ENCODE results near the gene HCRTR1. TPM values are rescaled to one million over a fixed set of nuclear protein-coding genes. Genes with fewer than 3 reads are reported as not detected.

The HCRTR1 gene
- 0.23 TPM for polyA plus RNA-seq (ENCODE audit: insufficient read length)

DNA sequence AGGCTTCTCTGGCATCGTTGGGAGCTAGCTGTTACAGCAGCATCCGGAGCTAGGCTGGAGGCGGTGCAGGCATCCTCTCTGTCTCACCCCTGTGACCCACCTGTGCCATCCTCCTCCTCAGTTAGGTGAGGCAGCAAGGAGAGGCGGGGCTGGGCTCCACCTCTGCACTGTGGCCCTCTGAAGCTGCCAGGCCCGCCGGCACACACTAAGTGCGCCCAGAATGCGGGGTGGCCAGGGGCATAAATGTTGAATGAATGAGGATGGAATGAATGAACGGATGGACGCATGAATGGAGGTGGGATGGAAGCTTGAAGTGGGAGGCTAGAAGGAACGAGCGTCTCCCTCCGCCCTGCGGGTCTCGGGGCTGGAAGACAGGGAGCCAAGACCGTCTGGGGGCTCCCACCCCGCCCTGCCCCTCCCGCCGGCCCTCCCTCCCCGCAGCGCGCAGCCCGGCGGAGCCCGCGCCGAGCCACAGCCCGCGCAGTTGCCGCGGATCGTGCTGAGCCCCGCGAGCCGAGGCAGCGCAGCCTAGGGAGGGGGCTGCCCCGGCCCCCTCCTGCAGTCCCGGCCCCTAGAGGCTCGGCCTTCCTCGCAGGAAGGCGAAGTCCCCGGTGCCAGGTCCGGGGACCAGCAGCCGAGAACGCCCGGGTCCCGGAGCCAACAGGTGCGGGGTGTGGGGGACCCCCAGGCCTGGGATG, at the start of gene HCRTR1:
Gene HCRTR1 (plus strand): TSS at position 472 of the 698 bp plus-strand sequence. CDS start 1,504 bp downstream, outside the sequence.
- DNase-seq = no peak

DNA sequence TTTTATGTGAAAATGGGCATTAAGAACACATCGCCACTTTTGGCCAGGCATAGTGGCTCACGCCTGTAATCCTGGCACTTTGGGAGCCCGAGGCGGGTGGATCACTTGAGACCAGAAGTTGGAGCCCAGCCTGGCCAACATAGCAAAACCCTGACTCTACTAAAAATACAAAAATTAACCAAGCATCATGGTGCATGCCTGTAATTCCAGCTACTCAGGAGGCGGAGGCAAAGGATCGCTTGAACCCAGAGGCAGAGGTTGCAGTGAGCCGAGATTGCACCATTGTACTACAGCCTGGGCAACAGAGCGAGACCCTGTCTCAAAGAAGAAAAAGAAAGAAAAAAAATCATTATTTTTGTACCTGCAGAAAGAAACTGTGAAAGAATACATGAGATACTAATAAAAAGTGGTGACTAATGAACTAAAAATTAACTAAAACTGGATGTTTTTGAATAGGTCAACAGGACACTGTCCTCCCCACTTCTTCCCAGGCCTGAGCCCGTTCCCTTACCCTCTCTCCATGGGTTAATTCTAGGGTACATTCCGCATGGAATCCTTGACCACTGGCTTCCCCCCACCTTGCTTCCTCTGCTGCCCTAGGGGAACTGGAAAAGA, 49.4 kb upstream of the HCRTR1 start:
- no peak for DNase-seq

DNA sequence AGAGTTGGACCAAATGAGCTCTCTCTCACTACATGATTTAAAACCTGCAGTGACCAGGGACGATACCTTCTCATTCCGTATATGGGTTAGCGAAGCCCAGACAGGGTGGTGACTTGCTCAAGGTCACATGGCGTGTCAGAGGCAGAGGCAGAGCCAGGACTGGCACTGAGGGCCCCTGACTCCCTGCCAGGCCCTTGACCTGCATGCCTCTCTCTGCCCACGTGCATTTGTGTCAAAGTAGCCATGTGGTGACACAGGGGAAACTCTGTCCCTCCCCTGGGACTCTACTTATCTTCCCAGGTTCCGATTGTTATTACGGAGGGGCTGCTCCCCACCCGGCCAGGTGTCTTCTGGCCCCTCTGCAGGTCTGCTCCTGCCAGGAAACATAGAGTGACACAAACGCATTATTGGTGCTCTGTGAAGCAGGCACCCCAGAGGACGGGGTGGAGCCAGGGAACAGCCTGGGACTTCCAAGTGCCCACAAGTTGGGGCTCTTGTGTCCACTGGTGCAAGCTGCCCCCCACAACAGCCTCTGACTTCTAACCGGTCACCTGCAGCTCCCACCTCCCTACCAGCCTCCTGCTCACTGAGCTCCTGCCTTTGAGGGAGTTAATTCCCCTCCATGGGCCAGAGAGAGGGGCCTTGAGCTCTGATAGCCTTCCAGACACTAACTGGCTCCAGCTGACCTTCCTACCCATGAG, 48.4 kb upstream of the HCRTR1 start:
- no peak for DNase-seq

DNA sequence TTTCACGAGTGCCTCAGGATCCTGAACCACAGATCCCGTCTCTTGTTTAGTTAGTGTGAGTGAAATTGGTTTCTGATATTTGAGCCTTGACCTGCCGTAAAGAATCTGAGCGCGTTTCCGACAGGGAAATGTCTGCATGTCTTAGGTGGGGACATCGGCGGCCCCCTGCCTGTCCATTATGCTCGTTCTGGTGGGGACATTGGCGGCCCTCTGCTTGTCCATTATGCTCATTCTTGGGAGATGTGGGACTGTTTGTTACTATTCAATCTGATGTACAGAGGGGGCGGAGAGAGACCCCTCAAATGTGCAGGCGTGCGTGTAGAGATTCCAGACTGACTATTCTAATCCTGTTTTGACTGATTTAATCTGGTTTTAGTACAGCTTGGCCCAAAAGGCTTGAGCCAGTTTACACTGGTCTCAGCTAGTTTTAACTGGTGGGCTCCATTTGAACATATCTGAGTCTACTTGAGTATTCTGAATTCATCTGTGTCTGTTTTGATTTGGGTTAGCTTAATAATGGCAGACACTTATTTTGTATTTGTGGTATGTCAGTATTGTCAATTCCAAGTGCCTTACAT, 47.8 kb upstream of the HCRTR1 start:
- no peak for DNase-seq

DNA sequence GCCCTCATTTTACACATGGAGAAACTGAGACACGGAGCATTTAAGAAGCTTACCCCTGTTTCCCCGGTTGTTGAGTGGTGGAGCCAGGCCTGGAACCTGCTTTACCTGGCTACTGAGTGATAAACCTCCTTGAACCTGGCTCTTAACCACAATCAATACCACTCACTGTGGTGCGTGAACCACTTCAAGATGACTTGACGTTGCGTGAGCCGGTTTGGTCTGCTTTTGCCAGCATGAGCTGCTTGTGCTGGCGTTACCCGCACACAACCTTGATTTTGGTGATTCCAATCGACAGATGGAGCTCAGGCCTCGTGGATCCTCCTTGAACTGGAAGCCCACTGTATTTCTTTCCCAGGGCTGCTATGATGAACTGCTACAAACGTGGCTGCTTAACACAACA, 47.3 kb upstream of the HCRTR1 start:
- no peak for DNase-seq

DNA sequence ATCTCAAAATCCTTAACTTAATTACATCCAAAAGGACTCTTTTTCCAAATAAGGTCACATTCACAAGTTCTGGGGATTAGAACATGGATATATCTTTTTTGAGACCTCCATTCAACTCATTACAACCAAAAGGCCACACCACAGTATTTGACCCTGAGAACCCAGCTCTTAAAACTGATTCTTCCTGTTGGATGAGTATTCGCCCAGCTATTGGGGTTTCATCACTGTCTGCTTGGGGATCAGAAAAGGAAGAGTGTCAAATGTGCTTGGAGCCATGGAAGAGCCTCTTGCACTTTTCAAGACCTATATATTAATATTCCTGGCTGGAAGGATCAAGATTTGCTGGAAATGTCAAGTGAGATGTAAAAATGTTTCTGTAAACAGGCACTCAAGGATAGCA, 46.6 kb upstream of the HCRTR1 start:
- no peak for DNase-seq

DNA sequence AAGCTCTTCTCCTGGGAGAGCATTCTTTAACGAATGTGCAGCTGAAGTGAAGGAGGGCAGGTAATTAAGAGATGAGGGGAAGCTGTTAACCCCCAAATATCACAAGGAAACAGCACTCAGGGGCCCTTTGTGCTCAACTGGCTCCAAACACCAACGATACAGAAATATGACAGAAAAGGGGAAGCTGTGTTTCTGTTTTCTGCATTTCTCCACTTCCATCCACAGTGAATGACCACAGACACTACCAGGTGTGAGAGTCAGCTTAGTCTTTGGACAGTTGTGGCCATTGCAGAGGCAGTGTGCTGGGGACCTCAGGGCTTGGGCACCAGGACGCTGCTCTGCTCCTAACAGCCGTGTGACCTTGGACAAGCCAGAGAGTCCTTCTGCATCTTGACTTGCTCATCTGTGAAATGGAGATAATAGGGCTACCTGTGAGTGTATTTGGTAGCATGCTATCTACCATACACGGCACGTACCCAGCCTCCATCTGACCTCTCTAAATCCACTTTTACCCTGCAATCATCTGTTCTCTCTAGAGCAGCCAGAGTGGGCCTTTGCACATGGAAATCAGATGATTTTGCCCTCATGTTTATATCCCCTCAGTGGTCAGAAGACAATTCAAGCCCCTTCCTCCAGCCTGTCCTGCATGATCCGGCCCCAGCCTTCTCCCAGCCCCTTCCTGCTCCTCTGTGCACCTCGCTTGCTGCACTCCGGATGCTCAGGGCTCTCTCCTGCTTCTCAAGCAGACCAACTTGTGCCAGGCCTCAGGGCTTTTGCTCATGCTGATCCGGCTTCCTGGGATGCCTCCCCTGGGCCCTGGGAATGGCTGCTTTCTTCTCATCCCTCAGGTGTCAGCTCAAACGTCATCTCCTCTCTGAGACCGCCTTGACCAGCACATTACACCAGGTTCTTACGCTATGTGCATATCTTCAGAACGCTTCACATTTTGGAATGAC, 45.9 kb upstream of the HCRTR1 start:
- DNase-seq = no peak

DNA sequence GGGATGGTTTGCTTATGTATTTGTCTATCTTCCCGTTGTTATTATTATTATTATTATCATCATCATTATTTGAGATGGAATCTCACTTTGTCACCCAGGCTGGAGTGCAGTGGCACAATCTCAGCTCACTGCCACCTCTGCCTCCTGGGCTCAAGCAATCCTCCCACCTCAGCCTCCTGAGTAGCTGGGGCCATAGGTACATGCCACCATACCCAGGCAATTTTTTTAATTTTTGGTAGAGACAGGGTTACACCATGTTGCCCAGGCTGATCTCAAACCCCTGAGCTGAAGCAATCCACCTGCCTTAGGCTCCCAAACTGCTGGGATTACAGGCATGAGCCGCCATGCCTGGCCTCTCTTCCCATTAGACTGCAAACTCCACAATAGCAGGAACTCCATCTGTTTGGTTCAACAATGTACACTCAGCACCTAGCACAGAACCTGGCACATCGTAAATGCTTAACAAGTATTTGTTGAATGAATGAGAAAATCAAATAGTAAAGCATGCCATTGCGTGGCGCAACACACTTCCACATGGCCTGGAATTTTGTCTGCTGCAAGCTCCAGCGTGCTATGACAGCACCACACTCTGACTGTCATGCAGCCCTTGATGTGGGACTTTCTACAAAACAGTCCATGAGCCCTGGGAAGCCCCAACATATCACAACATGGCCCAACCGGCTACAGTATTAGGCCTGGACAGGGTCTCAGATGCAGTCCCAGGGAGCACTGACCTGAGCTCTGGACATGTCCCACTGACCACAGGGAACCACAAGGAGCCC, 45.0 kb upstream of the HCRTR1 start:
- no peak for DNase-seq

DNA sequence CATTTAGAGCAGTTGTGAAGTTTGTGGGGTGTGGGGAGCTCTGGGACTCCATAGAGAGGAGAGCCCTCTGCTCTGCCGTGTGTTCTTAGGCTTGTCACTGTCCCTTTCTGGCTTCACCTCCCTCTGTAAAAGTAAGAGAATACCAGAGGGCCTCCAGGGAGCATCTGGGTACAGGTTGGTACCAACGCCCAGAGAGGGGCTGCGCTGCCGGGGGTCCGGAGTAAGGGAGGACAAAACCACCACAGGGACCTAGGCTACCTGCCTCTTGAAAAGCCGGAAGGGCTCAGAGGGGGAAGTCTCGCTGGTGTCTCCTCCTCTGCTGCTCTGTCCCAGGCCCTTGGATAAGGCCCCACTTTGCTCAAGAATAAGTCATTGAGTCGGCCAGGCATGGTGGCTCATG, 44.2 kb upstream of the HCRTR1 start:
- DNase-seq = no peak

DNA sequence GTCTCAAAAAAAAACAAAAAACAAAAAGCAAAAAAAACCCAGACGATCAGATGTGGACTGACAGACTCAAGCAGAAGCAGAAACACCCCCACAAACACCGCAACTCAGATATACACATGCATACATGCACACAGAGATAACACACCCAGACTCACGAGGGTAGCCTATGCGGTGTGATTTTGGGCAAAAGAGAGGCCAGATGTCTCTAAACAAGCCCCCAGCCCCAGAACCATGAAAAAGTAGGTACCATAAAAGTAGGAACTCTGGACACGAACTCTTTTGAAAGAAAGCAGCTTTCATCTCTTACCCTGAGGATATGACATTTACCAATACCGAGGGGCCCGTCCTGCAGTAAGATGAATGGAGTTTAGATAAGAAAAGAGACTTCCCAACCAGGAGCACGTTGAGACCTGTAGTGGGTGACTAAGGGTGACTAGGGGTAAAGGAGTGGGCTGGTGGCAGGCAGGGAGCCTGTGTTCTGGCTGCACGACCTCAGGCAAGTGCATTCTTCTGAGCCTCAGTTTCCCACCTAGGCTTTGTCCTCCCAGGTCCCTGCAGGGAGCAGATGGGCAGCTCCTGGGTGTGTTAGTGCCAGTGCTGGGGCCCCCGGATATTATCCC, 42.6 kb upstream of the HCRTR1 start:
- DNase-seq = no peak

DNA sequence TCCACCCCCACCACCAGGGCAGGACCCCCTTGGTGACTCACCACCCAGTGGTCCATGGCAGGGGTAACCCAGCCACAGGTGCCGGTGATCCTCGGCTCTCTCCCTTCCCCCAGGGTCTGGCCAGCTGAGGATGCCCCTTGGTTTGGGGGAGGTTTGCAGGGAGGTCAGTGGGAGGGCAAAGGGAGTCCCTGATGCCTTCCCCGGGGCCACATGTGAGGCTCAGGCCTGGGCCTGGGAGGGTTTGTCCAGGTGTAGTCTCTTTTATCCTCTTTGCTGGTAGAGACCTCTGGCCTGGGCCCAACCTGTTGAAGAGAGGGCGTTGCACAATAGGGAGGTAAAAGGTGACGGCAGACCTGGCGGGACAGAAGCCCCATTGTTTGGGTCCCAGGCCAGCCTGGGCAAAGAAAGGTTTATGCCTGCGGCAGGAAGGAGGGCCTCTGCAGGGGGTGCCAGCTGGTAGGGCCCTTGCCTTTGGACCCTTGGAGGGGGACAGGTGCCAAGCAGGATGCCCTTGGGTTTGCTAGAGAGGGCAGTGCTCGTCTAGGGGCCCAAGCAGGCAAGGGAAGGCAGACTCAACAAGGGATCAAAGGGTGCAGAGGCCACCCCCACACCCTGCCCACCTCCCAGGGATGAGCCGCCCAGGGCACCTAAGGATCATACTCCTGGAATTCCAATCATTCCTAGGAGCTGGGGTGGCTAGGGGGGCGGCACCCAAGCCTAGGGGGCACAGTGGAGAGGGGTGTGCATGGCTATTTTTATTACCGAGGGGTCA, 41.9 kb upstream of the HCRTR1 start:
- no peak for DNase-seq

DNA sequence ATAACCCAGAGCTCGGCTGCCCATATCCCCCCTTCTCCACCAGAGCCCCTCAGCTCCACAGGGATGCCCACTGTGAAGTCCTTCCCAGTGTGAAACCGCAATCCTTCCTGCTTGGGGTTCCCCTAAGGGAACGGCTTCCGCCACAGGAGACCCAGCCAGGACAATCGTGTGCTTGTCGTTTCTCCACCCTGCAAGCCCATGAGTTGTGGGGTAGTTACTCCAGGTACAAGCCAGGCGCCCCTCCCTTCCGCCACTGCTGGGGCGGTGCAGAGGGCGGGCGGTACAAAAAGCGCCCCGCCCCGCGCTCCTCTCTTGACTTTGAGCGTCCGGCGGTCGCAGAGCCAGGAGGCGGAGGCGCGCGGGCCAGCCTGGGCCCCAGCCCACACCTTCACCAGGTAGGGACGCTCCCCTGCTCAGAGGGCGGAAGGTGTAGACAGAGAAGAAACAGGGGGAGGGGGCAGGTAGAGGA, 41.3 kb upstream of the HCRTR1 start, which contains the start of gene TINAGL1:
Gene TINAGL1 (plus strand): TSS at position 315 of the 469 bp plus-strand sequence. CDS start 634 bp downstream, outside the sequence.
- DNase-seq = no peak

DNA sequence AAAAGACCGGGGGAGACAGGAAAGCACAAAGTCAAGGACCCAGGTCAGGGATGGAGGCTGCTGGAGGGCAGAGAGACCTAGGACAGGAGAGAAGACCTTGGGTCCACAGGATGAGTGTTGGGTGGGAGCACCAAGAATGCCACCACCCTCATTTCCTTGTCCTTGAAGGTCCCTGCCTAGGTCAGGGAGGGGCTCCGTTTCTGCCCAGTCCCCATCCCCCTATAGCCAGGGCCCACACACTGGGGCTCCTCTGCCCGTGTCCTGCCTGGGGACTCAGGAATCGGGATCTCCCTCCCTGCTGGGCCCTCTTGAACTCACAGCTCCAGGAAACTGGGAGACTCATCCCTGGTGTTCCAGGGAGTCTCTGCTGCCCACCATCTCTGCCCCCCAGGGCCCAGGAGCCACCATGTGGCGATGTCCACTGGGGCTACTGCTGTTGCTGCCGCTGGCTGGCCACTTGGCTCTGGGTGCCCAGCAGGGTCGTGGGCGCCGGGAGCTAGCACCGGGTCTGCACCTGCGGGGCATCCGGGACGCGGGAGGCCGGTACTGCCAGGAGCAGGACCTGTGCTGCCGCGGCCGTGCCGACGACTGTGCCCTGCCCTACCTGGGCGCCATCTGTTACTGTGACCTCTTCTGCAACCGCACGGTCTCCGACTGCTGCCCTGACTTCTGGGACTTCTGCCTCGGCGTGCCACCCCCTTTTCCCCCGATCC, 40.6 kb upstream of the HCRTR1 start:
- no peak for DNase-seq

DNA sequence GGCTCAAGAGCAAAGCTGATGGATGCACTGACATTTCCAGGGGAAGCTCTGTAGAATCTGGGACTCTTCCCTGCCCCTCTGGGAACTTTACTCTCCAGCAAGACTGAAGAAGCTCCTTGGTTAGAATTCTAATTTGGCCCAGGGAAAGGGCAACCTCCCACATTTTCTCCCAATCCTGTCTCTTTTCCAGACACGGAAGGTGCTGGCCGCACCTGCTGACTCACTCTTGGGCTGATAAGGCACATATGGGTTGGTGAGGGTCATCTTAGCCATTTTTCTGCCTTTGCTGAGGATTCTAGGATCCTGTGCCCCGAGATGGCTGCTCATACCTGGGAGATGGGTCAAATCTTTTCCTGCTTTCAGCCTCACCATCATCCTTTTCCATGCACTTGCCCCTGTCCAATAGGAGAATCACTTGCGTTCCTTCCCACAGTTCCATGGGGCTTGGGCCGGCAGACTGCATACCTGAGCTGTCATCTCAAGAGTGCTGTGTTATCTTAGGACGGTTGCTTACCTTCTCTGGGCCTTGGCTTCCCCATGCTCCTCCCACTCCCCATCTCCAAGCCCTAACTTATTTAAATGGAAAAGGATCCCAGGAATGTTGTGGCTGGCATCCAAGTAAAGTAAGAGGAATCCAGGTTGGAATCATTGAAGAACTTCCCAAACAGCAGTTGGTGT, 39.8 kb upstream of the HCRTR1 start:
- no peak for DNase-seq

DNA sequence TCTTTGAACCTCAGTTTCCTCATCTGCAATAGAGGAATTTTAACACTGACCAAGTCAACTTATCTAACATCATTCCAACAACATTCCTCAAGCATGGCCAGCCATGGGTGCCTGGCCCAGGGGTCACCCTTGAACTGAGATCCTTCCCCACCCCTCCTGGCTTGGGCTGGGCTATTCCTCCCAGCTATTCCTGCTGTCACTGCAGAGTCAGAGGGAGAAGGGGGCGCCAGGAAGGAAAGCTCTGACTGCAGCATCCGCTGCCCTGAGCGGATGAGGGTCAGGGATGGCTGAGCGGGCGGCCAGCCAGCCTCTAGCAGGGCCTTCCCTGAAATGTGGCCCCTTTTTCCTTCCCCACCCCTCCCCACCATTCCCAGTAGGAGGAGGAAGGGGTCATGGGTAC, 38.1 kb upstream of the HCRTR1 start:
- no peak for DNase-seq

DNA sequence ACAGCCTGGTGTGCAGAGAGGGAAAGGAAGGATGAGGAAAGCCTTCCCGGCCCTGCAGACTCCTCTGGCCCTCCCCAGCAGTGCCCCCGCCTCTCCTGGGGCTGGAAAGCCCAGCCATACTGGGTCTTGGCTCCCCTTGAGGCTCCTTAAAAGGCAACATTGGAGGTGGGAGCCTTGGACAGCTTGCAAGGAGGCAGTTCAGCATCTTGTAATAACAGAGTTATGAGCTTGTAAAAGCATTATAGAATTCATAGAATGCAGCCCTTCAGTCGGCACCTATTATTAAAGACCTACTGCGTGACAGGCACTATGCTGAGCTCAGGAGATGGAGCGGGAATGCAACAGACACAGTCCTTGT, 37.0 kb upstream of the HCRTR1 start:
- DNase-seq = no peak

DNA sequence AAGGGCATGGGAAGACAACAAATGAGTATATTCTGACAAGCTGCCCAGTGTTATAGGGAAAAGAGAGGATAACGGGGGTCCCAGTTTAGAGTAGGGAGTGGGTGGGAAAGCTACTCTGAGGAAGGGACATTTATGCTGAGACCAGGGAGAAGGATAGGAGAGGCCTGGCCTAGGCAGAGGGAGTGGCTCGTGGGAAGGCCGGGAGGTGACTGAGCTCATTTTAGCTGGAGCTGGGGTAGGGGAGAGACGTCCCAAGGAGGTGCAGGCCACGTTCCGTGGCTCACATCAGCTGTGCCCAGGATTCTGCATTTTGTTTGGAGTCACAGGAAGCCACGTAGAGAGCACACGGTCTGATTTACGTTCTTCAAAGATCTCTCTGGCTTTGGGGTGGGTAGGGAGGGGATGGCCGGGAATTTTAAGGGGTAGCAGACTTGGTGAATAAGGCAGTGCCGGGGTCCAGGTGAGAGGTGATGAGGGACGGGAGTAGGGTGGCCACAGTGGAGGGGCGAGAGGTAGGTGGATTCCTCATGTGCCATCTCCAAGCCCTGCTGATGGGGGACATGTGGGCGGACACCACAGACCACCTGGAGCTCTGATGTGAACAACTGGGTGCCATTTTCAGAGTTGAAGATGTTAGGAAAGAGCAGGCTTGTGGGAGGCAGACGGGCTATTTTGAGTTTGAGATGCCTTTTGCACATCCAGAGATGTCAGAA, 36.4 kb upstream of the HCRTR1 start:
- DNase-seq = no peak

Measured in hindlimb muscle (tissue), 1 donor.